SK-N-SH treated with all-trans-retinoic acid at 6 μM for 48 hours (cell line): Measurements from ENCODE around the gene CSF1R.
"Not testable (repeated sequence)": the region's sequence is repeated elsewhere in the genome, so short reads cannot be mapped to it uniquely, and the experiment has no call there.

Source experiments
- ATAC-seq: fragments of 200-7000 bp; cut with Tn5 transposase; 3 replicates; pipeline ENCODE4 v1.9.1; 2020; ENCODE audit warnings: mild to moderate bottlenecking, moderate library complexity
- ARNTL ChIP-seq: fragments of 450-650 bp; formaldehyde crosslinking; IDR thresholded peaks from 2 replicates; pipeline ENCODE4 v1.5.0; 2020; ENCODE audit warnings: low read depth, mild to moderate bottlenecking, moderate library complexity, borderline replicate concordance
- BACH2 ChIP-seq: fragments of 250-450 bp; sonication (Bioruptor Pico); IDR thresholded peaks from 2 replicates; pipeline ENCODE4 v1.9.0; 2021; ENCODE audit warnings: mild to moderate bottlenecking, borderline replicate concordance
- CSDC2 ChIP-seq: fragments of 250-450 bp; sonication (Bioruptor Pico); IDR thresholded peaks from 2 replicates; pipeline ENCODE4 v1.5.0; 2020; ENCODE audit warnings: mild to moderate bottlenecking, moderate library complexity
- ESRRG ChIP-seq: fragments of 250-450 bp; sonication (Bioruptor Pico); IDR thresholded peaks from 2 replicates; pipeline ENCODE4 v1.6.1; 2021; ENCODE audit warnings: mild to moderate bottlenecking
- GLIS3 ChIP-seq: fragments of 250-450 bp; sonication (Bioruptor Pico); IDR thresholded peaks from 2 replicates; pipeline ENCODE4 v1.5.0; 2020; ENCODE audit warnings: mild to moderate bottlenecking, moderate library complexity
- ISL1 ChIP-seq: fragments of 250-450 bp; sonication (Bioruptor Pico); IDR thresholded peaks from 2 replicates; pipeline ENCODE4 v2.1.2; 2022; ENCODE audit warnings: mild to moderate bottlenecking, moderate library complexity
- OSR1 ChIP-seq: fragments of 250-450 bp; sonication (Bioruptor Pico); IDR thresholded peaks from 2 replicates; pipeline ENCODE4 v1.8.0; 2022; ENCODE audit warnings: moderate library complexity, mild to moderate bottlenecking, inconsistent platforms
- PPARA ChIP-seq: fragments of 250-450 bp; sonication (Bioruptor Pico); IDR thresholded peaks from 2 replicates; pipeline ENCODE4 v1.5.0; 2020; ENCODE audit warnings: mild to moderate bottlenecking, borderline replicate concordance
- RARB ChIP-seq: fragments of 250-450 bp; sonication (Bioruptor Pico); IDR thresholded peaks from 2 replicates; pipeline ENCODE4 v1.8.0; 2021; ENCODE audit warnings: mild to moderate bottlenecking, moderate library complexity
- TCF4 ChIP-seq: fragments of 250-450 bp; sonication (Bioruptor Pico); IDR thresholded peaks from 2 replicates; pipeline ENCODE4 v1.8.0; 2021; ENCODE audit warnings: mild to moderate bottlenecking, moderate library complexity, borderline replicate concordance
- TOX ChIP-seq: fragments of 250-450 bp; sonication (Bioruptor Pico); IDR thresholded peaks from 2 replicates; pipeline ENCODE4 v1.8.0; 2021; ENCODE audit warnings: mild to moderate bottlenecking, moderate library complexity, borderline replicate concordance
- ZC3H10 ChIP-seq: fragments of 250-450 bp; sonication (Bioruptor Pico); IDR thresholded peaks from 2 replicates; pipeline ENCODE4 v1.5.1; 2021; ENCODE audit warnings: mild to moderate bottlenecking, moderate library complexity
- ZFP3 ChIP-seq: fragments of 250-450 bp; sonication (Bioruptor Pico); IDR thresholded peaks from 2 replicates; pipeline ENCODE4 v1.5.0; 2020; ENCODE audit warnings: mild to moderate bottlenecking, moderate library complexity
- ZNF565 ChIP-seq: fragments of 450-650 bp; formaldehyde crosslinking; conservative IDR thresholded peaks from 2 replicates; pipeline ENCODE4 v1.5.0; 2020; ENCODE audit warnings: low read depth, mild to moderate bottlenecking, moderate library complexity
- ZNF70 ChIP-seq: fragments of 450-650 bp; formaldehyde crosslinking; IDR thresholded peaks from 2 replicates; pipeline ENCODE4 v1.5.0; 2020; ENCODE audit warnings: mild to moderate bottlenecking, moderate library complexity
- ZNF8 ChIP-seq: fragments of 450-650 bp; formaldehyde crosslinking; IDR thresholded peaks from 2 replicates; pipeline ENCODE4 v1.5.0; 2020; ENCODE audit warnings: mild to moderate bottlenecking, moderate library complexity
- TF ChIP-seq, protein P1 (sequence below): fragments of 250-450 bp; sonication (Bioruptor Pico); IDR thresholded peaks from 2 replicates; pipeline ENCODE4 v1.5.1; 2021; ENCODE audit warnings: mild to moderate bottlenecking, moderate library complexity
- TF ChIP-seq, protein P2 (sequence below): fragments of 250-450 bp; sonication (Bioruptor Pico); IDR thresholded peaks from 2 replicates; pipeline ENCODE4 v1.8.0; 2020; ENCODE audit warnings: mild to moderate bottlenecking, moderate library complexity, borderline replicate concordance
- TF ChIP-seq, protein P3 (sequence below): fragments of 250-450 bp; sonication (Bioruptor Pico); IDR thresholded peaks from 2 replicates; pipeline ENCODE4 v1.5.0; 2020; ENCODE audit warnings: mild to moderate bottlenecking, moderate library complexity
- TF ChIP-seq, protein P4 (sequence below): fragments of 250-450 bp; sonication (Bioruptor Pico); IDR thresholded peaks from 2 replicates; pipeline ENCODE4 v1.8.0; 2021; ENCODE audit warnings: low read depth, mild to moderate bottlenecking, moderate library complexity, borderline replicate concordance

The CSF1R gene

DNA sequence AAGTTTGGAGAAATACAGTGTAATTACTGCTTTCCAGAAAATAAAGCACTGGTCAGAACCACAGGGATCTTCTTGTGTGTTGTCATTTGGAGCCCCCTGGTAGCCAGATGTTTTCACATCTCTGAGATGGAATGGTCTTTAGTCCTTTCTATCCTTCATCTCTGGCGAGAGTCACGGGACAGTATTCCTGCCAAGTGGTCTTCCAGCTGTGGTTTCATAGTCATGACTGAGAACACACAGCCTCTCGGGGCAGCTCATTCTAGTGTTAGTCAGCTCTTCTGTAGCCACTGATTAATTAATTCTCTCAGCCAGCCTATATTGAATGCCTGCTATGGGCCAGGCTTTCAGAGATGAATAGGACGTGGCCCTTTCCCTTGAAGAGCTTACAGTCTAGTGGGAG lies 51.7 kb downstream of the CSF1R start:
- no peak for ATAC-seq
- TF ChIP-seq, protein P1, sequence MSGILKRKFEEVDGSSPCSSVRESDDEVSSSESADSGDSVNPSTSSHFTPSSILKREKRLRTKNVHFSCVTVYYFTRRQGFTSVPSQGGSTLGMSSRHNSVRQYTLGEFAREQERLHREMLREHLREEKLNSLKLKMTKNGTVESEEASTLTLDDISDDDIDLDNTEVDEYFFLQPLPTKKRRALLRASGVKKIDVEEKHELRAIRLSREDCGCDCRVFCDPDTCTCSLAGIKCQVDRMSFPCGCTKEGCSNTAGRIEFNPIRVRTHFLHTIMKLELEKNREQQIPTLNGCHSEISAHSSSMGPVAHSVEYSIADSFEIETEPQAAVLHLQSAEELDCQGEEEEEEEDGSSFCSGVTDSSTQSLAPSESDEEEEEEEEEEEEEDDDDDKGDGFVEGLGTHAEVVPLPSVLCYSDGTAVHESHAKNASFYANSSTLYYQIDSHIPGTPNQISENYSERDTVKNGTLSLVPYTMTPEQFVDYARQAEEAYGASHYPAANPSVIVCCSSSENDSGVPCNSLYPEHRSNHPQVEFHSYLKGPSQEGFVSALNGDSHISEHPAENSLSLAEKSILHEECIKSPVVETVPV (CRISPR knock-in tag) = no peak
- TF ChIP-seq ZNF565 (no peak), CSDC2 (no peak), PPARA (CRISPR knock-in tag) (no peak), TCF4 (CRISPR knock-in tag) (no peak), BACH2 (no peak), ZNF70 (CRISPR knock-in tag) (no peak), ZC3H10 (CRISPR knock-in tag) (no peak), ZFP3 (CRISPR knock-in tag) (no peak), ESRRG (CRISPR knock-in tag) (no peak), TOX (CRISPR knock-in tag) (no peak), GLIS3 (CRISPR knock-in tag) (no peak)
- TF ChIP-seq, protein P2, sequence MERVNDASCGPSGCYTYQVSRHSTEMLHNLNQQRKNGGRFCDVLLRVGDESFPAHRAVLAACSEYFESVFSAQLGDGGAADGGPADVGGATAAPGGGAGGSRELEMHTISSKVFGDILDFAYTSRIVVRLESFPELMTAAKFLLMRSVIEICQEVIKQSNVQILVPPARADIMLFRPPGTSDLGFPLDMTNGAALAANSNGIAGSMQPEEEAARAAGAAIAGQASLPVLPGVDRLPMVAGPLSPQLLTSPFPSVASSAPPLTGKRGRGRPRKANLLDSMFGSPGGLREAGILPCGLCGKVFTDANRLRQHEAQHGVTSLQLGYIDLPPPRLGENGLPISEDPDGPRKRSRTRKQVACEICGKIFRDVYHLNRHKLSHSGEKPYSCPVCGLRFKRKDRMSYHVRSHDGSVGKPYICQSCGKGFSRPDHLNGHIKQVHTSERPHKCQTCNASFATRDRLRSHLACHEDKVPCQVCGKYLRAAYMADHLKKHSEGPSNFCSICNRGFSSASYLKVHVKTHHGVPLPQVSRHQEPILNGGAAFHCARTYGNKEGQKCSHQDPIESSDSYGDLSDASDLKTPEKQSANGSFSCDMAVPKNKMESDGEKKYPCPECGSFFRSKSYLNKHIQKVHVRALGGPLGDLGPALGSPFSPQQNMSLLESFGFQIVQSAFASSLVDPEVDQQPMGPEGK (CRISPR knock-in tag) = no peak

DNA sequence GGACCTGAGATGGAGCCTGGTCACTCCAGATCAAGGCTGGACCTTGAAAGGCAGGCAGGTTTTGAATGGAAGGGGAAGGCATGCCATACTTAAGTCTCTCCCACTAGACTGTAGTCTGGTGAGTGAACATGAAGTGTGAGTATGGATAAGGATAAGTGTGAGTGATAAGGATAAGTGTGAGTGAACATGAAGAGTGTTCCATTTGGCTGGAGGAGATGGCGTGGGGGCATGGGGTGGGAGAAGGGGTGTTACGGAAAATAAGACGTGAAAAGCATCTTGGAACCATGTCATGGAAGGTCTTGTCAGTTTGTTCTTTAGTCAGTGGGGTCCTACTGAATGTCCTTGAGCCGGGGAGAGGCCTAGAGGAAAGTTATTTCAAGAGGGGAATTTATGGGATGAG lies 53.0 kb downstream of the CSF1R start:
- ATAC-seq = no peak
- TF ChIP-seq ZNF565 = no peak
- no peak for TF ChIP-seq ZC3H10 (CRISPR knock-in tag)
- TF ChIP-seq GLIS3 (CRISPR knock-in tag) = no peak
- TF ChIP-seq, protein P3, sequence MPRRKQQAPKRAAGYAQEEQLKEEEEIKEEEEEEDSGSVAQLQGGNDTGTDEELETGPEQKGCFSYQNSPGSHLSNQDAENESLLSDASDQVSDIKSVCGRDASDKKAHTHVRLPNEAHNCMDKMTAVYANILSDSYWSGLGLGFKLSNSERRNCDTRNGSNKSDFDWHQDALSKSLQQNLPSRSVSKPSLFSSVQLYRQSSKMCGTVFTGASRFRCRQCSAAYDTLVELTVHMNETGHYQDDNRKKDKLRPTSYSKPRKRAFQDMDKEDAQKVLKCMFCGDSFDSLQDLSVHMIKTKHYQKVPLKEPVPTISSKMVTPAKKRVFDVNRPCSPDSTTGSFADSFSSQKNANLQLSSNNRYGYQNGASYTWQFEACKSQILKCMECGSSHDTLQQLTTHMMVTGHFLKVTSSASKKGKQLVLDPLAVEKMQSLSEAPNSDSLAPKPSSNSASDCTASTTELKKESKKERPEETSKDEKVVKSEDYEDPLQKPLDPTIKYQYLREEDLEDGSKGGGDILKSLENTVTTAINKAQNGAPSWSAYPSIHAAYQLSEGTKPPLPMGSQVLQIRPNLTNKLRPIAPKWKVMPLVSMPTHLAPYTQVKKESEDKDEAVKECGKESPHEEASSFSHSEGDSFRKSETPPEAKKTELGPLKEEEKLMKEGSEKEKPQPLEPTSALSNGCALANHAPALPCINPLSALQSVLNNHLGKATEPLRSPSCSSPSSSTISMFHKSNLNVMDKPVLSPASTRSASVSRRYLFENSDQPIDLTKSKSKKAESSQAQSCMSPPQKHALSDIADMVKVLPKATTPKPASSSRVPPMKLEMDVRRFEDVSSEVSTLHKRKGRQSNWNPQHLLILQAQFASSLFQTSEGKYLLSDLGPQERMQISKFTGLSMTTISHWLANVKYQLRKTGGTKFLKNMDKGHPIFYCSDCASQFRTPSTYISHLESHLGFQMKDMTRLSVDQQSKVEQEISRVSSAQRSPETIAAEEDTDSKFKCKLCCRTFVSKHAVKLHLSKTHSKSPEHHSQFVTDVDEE (CRISPR knock-in tag) = no peak
- TF ChIP-seq CSDC2 = no peak
- TF ChIP-seq ZNF70 (CRISPR knock-in tag) = no peak
- no peak for TF ChIP-seq PPARA (CRISPR knock-in tag)
- TF ChIP-seq ZNF8 (CRISPR knock-in tag) = no peak
- TF ChIP-seq TCF4 (CRISPR knock-in tag) = no peak
- TF ChIP-seq ESRRG (CRISPR knock-in tag) = no peak
- TF ChIP-seq, protein P4, sequence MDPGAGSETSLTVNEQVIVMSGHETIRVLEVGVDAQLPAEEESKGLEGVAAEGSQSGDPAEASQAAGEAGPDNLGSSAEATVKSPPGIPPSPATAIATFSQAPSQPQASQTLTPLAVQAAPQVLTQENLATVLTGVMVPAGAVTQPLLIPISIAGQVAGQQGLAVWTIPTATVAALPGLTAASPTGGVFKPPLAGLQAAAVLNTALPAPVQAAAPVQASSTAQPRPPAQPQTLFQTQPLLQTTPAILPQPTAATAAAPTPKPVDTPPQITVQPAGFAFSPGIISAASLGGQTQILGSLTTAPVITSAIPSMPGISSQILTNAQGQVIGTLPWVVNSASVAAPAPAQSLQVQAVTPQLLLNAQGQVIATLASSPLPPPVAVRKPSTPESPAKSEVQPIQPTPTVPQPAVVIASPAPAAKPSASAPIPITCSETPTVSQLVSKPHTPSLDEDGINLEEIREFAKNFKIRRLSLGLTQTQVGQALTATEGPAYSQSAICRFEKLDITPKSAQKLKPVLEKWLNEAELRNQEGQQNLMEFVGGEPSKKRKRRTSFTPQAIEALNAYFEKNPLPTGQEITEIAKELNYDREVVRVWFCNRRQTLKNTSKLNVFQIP (CRISPR knock-in tag) = no peak
- TF ChIP-seq ISL1 (CRISPR knock-in tag) = no peak
- no peak for TF ChIP-seq TOX (CRISPR knock-in tag)
- no peak for TF ChIP-seq RARB (CRISPR knock-in tag)

DNA sequence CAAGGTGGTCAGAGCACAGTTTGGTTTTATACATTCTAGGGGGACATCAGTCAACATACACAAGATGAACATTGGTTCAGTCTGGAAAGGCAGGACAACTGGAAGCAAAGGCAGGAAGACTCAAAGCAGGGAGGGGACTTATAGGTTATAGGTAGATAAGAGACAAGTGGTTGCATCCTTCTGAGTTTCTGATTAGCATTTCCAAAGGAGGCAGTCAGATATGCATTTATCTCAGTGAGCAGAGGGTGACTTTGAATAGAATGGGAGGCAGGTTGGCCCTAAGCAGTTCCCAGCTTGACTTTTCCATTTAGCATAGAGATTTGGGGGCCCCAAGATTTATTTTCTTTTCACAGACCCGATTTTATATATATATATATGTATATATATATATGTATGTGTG lies 58.3 kb downstream of the CSF1R start:
- not testable (repeated sequence) for ATAC-seq

DNA sequence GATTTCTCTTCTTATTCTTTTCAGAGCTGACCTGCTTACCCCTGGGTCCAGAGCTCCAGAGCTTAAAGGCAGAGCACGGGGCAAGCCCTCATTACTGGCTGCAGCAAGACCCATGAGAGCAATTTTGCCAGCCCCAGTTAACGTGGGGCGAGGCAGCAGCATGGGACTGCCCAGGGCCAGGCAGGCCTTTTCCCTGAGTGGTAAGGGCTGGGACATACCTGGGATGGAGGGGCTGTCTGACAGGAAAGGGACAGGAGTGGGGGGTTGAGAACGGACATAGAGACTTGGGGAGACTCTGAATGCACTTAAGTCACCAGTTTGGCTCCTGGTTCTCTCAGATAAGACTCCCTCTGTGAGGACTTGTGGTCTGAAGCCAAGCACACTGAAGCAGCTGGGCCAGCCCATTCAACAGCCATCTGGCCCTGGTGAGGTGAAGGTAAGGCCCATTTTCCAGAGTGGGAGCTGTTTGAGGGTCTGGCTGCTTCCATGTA lies 59.6 kb downstream of the CSF1R start:
- ATAC-seq = no peak
- TF ChIP-seq ARNTL (CRISPR knock-in tag) = no peak
- no peak for TF ChIP-seq TOX (CRISPR knock-in tag)
- TF ChIP-seq OSR1 (CRISPR knock-in tag) = no peak
- TF ChIP-seq GLIS3 (CRISPR knock-in tag) = no peak
- no peak for TF ChIP-seq CSDC2
- TF ChIP-seq ZNF70 (CRISPR knock-in tag) = no peak
- TF ChIP-seq ISL1 (CRISPR knock-in tag) = no peak
- no peak for TF ChIP-seq ZFP3 (CRISPR knock-in tag)
- TF ChIP-seq, protein P3 (CRISPR knock-in tag) = no peak
- no peak for TF ChIP-seq ZNF8 (CRISPR knock-in tag)
- TF ChIP-seq, protein P1 (CRISPR knock-in tag) = no peak
- TF ChIP-seq, protein P2 (CRISPR knock-in tag) = no peak
